Measurements from ENCODE around the gene RAD21L1.

The RAD21L1 gene

GRCh38 chr20:1293641-1294379 is 68.0 kb downstream of the RAD21L1 start:
- DNase-seq (ENCODE audit: low read depth in 2 of 2, low spot score in 1 of 2): no peak

- no peak for DNase-seq (ENCODE audit: low read depth in 2 of 2, low spot score in 1 of 2)
Measured at GRCh38 chr20:1294497-1294896, 68.7 kb downstream of the RAD21L1 start.

DNA sequence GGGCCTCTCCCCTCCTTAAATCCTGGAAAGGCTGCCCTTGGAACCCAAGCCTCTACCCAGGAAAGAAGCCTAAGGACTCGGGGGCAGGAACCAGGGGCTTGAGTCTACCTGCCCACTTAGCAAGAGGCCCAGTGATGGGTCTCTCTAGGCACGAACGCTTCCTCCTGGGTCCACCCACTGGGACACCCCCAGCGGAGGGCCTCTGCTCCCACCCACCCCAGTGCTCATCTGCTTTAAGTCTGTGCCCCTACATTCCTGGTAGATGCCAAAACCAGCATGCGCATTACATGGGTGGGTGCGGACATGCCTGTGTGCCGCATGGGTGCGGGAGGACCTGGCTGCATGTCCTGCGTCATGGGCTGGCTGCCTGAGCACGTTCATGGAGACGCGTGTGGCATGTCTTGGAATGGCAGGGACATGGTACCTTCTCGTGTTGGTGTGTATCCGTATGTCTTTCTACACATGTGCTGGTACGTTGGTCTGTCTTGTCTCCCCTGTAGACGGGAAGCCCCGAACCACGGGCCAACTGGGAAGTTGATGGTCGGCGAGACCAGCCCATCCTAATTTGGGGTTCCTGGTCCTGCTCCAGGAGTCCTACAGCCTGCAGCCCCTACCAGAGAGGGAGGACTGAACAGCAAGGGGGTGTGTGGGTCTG is 69.6 kb downstream of the RAD21L1 start:
- no peak for DNase-seq (ENCODE audit: low read depth in 2 of 2, low spot score in 1 of 2)

GRCh38 chr20:1296117-1296610 is 70.3 kb downstream of the RAD21L1 start:
- DNase-seq (ENCODE audit: low read depth in 2 of 2, low spot score in 1 of 2): no peak

DNA sequence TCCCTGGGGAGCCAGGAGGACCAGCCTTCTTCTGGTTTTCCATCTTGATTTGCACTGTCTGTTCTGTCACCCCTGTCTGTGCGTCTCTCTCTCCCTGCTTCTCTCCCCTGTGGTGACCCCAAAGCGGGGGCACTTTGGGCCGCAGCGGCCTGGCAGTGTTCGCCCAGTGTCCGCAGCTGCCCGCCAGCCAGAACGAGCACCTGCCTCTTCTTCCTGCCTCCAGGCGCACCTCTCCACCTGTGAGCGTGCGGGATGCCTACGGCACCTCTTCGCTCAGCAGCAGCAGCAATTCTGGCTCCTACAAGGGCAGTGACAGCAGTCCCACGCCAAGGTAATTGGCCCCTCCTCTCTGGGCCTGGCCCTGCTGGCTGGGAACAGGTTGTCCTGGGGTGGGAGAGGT is 71.1 kb downstream of the RAD21L1 start:
- no peak for DNase-seq (ENCODE audit: low read depth in 2 of 2, low spot score in 1 of 2)

GRCh38 chr20:1297486-1297885 is 71.6 kb downstream of the RAD21L1 start:
- DNase-seq (ENCODE audit: low read depth in 2 of 2, low spot score in 1 of 2): no peak

DNA sequence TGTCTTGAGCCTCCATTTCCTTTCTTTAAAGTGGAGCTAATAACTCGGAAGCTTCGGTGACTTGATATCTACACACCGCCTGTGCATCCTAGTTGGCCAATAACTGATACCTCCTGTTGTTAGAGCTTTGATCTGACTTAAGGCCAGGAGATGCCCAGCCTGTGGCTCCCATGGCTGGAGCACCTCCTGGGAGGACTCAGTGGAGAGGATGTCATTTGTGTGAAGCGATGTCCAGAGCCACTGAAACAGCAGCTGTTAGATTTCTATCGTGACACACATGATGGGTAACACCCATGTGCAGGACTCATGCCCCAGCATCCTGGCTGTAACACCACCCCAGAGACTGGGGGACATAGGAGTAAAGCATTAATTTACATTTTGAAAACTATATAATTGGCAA is 72.3 kb downstream of the RAD21L1 start:
- DNase-seq (ENCODE audit: low read depth in 2 of 2, low spot score in 1 of 2): no peak

DNA sequence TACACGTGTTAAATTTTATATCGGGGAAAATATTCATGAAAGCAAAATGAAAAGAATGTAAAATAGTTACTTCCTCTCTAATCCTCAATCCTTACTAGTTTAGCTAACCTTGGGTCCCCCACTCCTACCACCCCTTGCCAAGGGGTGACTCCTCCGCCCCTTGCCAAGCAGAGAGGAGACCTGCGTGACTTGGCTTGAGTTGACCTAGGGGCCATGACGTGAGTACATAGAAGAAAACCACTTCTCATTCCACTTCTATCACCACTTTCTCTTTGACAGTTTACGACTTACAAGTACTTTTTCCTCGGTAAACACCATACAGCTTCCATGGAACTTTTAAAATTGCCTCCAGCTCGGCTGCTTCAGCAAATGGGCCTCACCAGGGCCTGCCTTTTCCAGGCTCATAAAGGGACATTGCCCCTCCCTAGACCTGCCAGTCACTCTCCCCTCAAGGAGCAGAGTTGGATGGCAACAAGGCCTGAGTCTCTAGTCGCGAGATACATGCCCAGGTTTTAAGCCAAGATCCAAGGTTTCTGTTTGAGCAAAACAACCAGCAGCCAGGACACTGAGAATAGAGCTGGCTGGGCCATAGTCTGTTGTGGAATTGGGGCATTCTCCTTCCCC is 73.2 kb downstream of the RAD21L1 start:
- DNase-seq (ENCODE audit: low read depth in 2 of 2, low spot score in 1 of 2): no peak

DNA sequence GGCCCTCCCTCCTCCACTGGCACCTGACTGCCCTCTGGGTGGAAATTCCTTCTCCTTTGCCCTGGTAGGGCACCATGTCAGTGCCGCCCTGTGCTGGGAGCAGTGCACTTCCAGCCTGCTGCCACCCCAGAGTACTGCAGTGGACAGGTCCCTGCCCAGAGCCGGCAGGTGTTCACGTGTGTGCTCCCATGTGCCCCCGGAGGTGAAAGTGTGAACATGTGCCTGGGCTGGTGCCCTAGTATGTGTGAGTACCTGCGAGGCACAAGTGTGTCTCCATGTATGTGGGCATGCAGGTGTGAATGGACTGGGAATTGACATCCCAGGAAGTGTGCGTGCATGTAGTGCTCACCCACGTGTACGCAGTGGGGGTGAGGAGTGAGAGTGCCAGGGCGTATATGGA is 73.7 kb downstream of the RAD21L1 start:
- DNase-seq (ENCODE audit: low read depth in 2 of 2, low spot score in 1 of 2): no peak

DNA sequence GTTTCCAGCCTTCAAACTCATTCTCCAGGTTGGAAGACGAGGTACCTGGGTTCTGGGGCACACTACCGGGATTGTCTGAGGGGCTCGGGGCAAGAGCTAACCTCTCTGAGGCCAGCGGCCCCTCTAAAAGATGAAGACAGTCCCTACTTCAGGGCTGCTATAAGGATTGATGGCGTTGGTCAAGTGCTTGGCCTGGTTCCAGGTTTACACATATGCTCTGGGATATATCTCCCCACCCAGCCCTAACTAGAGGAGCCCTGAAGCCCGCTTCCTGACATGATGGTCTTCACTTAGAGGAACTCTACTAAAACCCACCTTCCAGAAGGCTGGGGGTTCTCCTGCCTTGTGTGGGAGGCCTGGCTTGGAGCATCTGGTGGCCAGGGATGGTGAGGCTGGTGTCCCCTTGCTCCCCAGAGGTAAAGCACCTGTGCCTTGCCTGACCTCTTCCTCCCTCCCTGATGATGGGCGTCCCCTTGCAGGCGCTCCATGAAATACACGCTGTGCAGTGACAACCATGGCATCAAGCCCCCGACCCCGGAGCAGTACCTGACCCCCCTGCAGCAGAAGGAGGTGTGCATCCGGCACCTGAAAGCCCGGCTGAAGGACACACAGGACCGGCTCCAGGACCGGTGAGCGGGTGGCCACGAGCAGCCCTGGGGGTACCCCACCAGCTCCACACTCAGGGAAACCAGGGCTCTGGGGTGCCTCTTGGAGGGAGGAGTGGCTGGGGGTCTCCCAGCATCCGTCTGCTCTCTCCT is 74.4 kb downstream of the RAD21L1 start:
- no peak for DNase-seq (ENCODE audit: low read depth in 2 of 2, low spot score in 1 of 2)

DNA sequence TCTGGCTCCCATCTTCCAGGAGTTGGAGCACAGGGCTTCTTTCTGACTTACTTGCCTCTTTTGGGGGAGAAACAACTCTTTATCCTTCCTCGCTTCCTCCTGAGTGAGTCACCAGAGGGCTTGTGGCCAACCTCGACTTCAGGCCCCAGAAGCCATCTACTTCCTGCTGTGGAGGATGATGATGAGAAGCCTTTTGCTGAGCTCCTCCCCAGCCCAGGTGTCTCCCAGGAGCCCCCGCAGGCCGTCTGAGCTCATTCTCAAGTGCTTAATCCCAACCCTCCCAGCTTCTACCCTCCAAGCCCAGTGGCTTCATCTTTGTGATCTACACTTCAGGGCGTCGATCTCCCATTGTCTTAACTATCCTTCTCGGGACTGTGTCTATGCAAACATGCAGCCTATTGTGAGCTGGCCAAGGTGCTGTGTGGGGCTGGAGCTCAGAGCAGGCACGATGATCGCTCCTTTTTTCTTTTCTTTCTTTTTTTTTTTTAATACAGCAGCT is 75.2 kb downstream of the RAD21L1 start:
- peak; percentile 22 to 31 for DNase-seq (ENCODE audit: low read depth in 2 of 2, low spot score in 1 of 2)

DNA sequence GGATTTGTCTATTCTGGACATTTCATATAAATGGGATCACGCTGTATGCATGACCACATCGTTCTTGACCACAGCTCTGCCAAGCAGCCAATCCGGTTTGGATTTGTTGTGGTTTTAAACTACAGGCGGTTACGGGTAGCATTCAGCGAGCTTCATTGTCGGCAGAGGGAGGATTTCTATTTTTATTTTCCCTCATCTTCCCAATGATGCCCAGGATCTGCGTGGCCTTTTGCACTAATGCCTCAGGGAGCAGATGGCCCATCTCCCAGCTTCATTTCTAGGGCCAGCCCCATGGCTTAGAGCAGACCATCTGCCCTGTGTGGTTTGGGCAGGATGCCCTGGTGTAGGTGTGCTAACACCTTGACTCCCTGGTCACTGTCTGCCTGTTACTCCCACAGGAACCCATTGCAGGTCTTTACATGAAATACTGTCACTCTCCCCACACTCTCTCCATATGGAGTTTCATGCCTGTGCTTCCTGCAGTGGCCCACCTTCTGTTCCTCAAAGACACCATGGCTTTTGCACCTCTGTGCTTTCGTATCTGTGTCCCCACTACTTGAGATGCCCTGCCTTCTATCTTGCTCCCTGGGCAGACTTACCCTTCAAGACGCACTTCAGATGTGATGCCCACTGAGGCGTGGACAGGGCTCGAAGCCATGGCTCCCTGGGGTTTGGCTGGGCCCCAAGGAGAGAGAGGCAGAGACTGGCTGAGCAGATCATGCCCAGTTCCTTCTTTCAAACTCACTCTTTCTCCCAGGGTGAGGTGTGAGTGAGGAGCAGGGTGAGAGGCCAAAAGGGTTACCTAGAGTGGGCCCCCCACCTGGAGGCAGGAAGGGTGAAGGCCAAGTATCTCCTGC is 77.1 kb downstream of the RAD21L1 start:
- DNase-seq (ENCODE audit: low read depth in 2 of 2, low spot score in 1 of 2): no peak

- DNase-seq (ENCODE audit: low read depth in 2 of 2, low spot score in 1 of 2): no peak
Measured at GRCh38 chr20:1304710-1305515, 79.1 kb downstream of the RAD21L1 start.
